ENCODE results near the gene COL6A1.

COL6A1 gene

DNA sequence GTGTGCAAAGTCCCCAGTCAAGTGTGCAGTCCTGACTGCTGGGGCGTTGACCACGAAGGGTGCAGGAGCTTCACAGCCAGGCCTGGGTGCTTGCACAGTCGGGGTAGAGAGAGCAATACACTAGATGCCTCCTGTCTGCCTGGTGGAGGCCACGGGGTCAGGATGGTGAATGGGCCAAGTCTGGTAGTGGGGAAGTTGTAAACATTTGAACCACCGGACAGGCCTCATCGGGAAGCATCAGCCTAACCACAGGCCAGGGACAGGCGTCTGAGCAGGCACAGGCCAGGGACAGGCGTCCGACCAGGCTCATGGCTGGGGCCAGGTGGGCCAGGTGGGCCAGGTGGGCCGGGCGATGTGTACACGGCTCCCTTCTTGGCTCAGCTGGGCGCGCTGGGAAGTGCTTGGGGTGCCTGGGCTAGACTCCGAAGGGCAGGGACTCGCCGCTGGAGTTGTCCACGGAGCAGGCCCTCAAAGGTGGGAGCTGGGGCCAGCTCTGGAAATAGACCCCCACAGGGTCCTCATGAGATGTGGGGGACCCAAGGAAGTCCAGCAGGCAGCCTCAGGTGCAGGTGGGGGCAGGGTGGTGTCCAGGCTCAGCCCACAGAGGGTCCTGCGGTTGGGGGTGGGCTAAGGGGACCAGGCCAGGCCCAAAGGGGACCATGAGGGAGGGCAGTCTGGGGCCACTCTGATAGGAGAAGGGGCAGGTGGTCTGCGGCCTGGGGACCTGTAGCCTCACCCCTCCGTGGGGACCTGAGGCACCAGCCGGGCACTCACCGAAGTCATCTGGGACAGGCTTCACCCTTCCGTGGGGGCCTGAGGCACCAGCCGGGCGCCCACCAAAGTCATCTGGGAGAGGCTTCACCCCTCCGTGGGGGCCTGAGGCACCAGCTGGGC is 15.0 kb downstream of the COL6A1 start:
- DNase-seq, result no peak

DNA sequence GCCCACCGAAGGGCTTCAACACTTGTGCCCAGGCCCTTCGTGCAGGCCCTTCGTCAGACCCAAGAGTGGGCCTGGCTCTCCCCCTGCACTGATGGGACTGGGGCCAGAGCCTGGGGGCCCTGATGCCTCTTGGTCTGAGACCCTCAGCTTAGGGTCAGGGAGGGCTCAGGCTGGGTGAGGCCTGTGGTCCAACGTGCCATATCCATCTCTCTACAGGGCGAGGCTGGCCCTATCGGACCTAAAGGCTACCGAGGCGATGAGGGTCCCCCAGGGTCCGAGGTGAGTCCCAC is 15.6 kb downstream of the COL6A1 start:
- no peak for DNase-seq

DNA sequence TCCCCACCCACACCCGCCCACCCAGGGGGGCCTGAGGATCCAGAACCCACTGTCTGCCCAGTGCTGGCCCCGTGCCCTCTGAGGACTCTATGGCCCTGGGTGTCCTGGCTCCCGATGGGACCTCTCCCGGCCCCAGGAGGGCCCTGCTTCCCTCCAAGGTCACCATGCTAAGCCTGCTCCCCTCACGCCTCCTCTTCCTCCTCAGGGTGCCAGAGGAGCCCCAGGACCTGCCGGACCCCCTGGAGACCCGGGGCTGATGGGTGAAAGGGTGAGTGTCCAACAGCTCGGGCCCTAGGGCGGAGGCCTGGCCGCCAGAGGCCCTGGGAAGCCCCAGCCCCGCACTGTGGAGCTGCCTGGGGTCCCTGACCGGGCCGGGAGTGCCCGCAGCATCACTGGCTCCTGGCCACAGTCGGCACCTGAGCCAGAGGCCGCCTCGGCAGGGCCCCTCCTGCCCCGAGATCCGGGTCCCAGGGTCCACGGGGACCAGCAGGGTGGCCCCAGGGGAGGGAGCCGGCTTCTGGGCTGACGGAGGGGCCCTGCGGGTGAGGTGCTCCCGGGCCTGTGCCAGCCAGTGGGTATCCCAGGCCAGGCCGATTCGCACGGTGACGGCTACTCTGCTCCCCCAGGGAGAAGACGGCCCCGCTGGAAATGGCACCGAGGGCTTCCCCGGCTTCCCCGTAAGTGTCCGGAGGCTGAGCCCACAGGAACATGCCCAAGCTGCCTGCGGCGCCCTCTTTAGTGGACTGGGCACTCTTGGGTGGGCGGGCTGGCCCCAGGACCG is 16.1 kb downstream of the COL6A1 start:
- DNase-seq, result no peak

DNA sequence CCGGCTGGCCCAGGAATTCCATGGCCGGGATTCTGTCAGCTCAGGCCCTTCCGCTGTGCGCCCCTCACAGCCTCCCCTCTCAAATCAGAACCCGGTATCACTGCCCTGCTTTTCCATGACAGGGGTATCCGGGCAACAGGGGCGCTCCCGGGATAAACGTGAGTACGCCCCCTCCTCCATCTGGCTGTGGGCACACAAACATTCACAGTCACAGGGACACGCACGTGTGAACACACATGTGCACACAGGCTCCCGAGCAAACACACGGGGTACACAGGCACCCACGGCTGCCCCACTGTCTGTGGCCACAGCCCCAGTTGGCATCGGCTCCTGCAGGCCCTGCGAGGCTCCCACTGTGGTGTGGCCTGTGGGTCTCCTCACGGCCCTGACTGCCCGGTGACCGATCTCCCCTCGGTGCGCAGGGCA is 16.7 kb downstream of the COL6A1 start:
- DNase-seq, result no peak

DNA sequence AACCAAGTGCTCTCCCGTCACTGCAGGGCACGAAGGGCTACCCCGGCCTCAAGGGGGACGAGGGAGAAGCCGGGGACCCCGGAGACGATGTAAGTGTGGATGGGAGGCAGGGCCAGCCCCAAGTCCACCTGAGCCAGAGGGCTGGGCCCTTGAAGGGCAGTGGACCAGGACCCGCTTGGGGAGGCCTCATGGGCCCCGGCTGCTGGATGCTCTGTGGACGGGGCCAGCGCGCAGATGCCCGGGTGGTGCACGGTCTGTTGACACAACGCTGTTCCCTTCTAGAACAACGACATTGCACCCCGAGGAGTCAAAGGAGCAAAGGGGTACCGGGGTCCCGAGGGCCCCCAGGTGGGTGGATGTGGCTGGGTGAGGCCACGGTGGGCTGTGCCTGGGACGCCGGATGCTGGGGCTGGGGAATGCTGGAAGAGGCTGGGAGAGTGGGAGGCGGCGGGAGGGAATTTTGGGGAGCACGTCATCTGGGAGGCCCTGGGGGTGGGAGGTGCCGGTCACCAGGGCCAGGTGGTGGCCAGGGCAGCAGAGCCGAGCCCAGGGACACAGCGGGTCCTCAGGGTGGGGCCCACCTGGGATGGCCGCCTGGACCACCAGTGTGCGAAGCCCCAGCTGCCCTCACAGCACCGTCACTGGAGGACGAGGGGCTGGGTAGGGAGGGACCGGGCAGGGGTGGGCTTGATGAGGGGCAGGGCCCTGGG is 17.5 kb downstream of the COL6A1 start:
- no peak for DNase-seq

DNA sequence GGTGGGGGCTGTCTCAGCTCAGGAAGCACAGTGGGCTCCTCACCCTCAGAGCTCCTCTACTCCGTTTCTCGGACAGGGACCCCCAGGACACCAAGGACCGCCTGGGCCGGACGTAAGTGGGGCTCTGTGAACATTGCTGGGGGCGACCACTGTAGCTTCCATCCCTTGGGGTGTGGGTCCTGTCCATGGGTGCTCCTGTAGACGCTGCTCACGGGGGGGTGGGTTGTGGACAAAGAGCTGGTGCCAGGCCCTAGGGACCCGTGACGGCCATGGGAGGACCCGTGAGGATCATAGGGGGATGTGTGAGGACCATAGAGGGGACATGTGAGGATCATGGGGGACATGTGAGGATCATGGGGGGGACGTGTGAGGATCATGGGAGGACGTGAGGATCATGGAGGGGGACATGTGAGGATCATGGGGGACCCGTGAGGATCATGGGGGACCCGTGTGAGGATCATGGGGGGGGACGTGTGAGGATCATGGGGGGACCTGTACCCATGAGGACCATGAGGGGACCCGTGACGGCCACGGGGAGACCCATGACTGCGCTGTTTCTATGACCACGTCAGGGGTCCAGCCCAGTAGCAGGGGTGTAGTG is 18.1 kb downstream of the COL6A1 start:
- no peak for DNase-seq

DNA sequence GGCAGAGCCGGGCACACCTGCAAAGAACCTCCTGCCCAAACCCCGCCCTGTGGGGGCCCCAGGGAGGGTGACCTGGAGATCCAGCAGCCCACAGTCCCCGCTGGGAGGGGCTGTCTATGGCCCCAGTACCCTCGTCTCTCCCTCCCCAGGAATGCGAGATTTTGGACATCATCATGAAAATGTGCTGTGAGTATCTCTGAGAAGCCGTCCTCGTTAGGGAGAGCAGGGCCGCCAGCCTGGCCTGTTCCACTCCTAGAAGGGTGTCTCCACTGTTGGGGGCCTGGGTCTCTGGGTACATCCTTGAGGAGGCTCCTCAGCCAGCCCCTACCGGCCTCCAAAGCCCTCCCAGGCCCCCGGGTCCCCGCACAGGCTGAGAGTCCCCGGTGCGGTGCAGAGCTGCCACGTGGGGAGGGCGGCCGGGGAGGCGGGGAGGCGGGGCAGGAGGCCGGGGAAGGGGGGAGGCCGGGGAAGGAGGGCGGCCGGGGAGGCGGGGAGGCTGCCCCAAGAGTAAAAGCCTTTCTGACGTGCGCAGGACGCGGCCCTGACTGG is 18.7 kb downstream of the COL6A1 start:
- DNase-seq, result no peak

DNA sequence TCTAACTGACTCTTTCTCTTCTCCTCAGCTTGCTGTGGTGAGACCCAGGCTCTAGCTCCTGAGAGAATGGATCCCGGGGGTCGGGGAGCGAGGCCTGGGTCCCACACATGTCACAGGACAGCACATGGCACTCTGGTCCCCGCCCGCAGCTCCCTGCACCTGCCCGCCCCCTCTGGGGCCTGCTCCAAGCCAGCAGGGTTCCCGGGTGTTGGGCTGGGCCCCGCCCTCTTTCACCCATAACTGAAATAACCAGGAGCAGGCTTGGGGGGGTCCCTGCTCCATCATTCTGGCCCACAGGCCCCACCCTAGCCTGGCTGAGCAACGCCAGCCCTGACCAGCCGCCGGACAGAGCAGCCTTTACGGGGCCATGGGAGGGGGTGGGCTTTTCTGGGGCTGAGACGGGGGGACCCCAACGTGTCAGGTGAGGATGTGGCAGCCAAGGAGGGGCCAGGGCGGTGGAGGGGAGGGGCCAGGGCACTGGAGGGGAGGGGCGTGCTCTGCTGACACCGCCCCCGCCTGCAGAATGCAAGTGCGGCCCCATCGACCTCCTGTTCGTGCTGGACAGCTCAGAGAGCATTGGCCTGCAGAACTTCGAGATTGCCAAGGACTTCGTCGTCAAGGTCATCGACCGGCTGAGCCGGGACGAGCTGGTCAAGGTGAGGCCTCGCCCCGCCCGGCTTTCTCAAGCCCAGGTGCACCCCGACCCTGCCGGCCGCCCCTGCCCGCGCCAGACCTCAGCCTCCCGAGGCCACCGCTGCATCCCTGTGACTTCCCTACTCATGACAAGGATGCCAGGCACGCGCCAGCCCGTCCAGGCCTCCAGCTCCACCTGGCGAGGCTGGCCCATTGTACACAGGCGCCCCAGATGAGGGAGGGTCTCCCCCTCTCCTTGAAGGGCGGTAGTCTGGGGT is 19.4 kb downstream of the COL6A1 start:
- no peak for DNase-seq

DNA sequence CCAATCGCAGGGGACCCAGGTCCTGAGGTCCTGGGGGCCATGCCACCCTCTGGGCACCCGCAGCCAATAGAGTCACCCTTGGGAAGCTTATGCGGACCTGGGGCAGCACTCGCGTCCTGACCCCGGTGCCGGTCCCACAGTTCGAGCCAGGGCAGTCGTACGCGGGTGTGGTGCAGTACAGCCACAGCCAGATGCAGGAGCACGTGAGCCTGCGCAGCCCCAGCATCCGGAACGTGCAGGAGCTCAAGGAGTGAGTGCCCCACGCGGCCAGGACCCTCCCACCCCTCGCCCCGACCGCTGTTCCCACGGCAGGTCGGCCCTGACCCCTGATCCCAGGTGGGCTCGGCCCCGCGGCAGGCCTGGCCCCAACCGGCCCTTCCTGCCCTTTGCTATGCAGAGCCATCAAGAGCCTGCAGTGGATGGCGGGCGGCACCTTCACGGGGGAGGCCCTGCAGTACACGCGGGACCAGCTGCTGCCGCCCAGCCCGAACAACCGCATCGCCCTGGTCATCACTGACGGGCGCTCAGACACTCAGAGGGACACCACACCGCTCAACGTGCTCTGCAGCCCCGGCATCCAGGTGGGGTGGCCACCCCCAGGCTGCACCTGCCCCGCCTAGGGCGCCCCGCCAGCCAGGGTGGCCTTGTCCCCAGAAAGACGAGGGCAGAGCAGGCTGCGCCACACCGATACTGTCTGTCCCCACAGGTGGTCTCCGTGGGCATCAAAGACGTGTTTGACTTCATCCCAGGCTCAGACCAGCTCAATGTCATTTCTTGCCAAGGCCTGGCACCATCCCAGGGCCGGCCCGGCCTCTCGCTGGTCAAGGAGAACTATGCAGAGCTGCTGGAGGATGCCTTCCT is 20.5 kb downstream of the COL6A1 start:
- no peak for DNase-seq

DNA sequence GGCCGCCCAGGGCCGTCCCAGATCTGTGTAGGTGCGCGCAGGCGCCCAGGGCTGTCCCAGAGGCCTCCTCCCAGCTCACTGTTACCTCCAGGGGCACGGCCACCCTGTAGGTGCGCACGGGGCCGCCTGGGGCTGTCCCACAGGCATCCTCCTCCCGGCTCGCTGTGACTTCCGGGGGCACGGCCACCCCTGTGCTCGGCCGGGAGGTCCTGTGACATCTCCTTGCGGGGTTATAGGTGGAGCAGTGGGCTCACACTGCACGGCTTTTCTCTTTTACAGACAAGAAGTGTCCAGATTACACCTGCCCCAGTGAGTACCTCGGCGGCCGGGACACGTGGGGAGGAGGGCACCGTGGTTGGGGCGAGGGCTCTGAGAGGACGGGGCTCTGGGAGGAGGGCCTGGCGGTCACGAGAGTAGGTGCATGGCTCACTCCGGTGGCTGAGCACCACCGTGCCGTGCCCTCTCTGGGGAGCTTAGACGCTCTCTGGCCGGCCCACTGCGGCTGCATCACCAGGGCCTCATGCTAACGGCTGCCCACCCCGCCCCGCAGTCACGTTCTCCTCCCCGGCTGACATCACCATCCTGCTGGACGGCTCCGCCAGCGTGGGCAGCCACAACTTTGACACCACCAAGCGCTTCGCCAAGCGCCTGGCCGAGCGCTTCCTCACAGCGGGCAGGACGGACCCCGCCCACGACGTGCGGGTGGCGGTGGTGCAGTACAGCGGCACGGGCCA is 21.4 kb downstream of the COL6A1 start:
- DNase-seq, result no peak

DNA sequence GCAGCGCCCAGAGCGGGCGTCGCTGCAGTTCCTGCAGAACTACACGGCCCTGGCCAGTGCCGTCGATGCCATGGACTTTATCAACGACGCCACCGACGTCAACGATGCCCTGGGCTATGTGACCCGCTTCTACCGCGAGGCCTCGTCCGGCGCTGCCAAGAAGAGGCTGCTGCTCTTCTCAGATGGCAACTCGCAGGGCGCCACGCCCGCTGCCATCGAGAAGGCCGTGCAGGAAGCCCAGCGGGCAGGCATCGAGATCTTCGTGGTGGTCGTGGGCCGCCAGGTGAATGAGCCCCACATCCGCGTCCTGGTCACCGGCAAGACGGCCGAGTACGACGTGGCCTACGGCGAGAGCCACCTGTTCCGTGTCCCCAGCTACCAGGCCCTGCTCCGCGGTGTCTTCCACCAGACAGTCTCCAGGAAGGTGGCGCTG is 22.0 kb downstream of the COL6A1 start:
- DNase-seq, result no peak

DNA sequence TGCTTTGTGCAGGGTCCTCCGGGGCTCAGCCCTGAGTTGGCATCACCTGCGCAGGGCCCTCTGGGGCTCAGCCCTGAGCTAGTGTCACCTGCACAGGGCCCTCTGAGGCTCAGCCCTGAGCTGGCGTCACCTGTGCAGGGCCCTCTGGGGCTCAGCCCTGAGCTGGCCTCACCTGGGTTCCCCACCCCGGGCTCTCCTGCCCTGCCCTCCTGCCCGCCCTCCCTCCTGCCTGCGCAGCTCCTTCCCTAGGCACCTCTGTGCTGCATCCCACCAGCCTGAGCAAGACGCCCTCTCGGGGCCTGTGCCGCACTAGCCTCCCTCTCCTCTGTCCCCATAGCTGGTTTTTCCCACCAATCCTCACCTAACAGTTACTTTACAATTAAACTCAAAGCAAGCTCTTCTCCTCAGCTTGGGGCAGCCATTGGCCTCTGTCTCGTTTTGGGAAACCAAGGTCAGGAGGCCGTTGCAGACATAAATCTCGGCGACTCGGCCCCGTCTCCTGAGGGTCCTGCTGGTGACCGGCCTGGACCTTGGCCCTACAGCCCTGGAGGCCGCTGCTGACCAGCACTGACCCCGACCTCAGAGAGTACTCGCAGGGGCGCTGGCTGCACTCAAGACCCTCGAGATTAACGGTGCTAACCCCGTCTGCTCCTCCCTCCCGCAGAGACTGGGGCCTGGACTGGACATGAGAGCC is 22.7 kb downstream of the COL6A1 start:
- no peak for DNase-seq

DNA sequence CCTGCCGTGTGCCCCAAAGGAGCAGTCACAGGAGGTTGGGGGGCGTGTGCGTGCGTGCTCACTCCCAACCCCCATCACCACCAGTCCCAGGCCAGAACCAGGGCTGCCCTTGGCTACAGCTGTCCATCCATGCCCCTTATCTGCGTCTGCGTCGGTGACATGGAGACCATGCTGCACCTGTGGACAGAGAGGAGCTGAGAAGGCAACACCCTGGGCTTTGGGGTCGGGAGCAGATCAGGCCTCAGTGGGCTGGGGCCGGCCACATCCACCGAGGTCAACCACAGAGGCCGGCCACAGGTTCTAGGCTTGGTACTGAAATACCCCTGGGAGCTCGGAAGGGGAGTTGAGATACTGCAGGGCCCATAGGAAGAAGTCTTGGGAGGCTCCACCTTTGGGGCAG is 23.5 kb downstream of the COL6A1 start:
- DNase-seq, result no peak

DNA sequence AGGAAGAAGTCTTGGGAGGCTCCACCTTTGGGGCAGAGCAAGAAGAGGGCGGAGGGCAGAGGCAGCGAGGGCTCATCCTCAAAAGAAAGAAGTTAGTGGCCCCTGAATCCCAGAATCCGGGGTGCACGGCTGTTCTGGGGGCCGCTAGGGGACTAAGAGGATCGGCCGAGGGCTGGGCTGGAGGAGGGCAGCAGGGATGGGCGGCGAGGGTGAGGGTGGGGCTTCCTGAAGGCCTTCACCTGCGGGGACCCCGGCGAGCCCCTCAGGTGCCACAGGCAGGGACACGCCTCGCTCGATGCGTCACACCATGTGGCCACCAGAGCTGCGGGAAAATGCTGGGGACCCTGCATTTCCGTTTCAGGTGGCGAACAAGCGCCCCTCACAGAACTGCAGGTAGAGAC is 23.9 kb downstream of the COL6A1 start:
- no peak for DNase-seq

DNA sequence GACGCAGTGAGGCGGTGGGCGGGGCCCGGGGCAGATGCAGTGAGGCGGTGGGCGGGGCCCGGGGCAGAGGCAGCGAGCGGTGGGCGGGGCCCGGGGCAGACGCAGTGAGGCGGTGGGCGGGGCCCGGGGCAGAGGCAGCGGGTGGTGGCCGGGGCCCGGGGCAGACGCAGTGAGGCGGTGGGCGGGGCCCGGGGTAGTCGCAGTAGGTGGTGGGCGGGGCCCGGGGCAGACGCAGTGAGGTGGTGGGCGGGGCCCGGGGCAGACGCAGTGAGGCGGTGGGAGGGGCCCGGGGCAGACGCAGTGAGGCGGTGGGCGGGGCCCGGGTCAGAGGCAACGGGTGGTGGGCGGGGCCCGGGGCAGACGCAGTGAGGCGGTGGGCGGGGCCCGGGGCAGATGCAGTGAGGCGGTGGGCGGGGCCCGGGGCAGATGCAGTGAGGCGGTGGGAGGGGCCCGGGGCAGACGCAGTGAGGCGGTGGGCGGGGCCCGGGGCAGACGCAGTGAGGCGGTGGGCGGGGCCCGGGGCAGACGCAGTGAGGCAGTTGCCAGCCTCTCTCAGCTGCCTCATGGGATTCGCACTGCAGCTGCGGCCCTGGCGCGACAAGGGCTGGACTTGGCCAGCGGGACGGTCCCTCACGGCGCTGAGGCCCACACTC is 24.4 kb downstream of the COL6A1 start:
- DNase-seq, result peak; percentile 32

DNA sequence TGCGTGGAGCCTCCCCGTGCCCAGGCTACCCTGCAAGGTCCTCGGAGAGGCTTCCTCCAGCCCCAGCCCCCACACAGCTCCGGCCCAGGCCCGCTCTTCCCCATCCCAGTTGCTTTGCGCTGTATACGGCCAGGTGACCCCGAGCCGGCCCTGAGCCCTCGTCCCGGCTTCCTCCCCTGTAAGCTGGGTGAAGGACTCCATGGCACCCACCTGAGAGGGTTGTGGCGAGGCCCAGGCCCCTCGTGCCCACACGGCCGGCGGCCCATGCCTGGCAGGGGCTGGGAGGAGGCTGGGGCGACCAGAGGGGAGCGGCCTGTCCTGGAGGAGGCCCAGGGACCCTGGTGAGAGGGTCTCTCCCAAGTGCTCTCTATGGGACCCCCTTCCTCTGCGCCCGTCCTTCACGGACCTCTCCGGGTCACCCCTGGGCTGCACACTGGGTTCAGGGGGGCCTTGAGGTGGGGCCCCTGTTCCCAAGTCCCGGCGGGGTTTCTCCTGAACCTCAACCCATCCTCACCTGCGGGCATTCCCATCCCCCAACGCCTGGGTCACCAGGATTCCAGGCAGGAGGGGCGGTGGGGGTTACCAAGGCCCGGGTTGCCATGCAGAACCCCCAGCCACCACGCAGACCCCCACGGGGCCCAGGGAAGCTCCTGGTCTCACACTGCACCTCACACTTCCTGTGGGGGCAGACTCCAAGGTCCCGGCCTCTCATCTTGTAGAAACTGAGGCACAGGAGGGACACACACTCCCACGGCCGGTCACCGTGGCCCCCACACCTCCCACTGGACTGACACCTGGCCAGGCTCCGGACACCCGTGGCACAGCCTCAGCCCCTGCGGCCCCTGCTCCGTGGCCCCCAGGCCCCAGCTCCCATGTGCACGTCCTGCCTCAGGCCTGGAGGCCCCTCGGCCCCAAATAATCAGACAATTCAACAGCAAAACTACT is 25.2 kb downstream of the COL6A1 start:
- DNase-seq, result no peak

DNA sequence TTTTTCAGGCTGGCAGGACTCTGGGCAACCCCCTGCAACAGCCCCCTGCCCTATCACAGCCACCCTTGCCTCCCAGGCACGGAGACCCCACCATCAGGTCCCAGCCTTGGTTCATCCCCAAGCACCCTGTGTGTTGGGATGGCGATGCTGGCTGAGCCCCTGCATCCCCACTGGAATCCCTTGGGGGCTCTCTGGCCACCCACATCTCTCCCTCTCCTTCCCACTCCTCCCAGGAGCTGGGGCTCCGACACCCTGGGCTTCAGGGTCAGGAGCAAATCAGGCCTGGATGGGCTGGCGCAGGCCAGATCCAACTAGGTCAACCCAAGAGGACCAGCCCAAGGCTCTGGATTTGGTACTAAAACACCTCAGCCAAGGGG is 25.9 kb downstream of the COL6A1 start:
- no peak for DNase-seq
